GM21619 (cell line): ENCODE data around the gene CLEC2L.

Experiments used
- ATAC-seq: cut with Tn5 transposase; IDR thresholded peaks from one replicate; pipeline ENCODE4 v1.9.1; 2021; ENCODE audit not compliant: unreplicated experiment

CLEC2L gene

DNA sequence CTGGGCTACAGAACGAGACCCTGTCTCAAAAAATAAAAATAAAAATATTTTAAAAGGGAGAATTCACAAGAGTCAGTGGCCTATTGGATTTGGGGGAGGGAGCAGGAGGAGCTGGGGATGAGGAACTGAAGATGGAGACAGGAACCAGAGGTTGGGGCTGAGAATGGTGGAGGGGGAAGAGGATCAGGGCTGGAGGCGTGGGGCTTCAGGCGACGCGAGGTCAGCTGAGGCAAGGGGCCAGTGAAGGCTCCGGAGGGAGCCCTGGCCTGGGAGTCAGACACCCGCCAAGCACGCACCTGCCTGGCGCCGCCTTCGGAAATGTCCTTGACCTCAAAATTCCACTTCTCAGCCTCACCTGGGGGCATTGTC lies 671 bp upstream of the CLEC2L start:
- ATAC-seq: no peak

DNA sequence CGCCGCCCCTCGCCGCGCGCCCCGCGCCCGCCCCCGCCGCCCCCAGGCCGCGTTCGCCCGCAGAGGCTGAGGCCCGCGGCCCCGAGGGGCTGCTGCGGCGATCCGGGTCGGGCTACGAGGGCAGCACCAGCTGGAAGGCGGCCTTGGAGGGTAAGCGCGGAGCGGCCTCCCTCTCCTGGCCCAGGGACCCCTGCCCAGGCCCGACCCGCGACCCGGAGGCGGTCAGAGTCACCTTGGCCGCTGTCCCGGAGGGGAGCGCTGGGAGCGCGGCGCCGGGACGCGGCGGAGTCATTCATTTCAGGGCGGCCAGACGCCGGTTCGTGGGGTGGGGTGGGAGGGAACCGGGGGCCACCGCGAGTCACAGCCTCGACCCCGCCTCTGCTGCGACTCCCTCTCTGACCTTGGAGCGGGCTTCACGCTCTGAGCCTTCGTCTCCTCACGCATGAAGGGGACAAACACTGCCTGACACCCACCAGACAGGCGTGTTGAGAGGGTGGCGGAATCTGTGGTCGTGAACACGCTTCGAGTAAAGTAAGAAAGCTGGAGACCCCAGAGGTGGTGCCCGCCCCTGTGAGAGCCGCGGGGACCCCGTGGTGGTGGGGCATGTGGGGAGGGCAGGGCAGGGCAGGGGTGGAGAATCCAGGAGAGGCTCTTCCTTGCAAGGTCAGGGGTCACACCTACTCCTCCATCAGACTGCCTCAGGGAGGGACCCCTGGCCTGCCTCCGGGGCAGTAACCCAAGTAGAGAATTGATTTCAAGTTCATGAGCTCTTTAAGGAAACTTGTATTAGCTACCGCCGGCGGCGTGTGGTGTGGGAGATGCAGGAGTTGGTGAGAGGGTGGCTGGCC lies 707 bp downstream of the CLEC2L start:
- ATAC-seq: no peak

DNA sequence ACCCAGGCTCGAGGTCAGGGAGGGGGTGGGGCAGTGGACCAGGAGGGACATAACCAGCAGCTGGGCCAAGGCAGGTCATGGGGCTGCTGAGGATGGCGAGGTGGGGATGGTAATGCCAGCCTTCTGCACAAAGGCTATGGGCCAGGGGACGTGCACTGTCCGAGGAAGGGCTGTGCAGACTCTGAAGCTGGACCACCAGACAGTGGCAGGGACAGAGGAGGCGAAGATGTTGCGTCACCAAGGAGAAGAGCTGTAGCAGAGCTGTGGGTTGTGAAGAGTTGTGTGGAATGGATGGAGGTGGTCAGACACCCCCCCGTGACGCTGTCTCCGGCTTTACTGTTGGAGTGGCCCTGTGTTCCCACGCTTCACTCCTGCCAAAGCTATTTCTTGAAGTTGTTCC lies 1.8 kb downstream of the CLEC2L start:
- no peak for ATAC-seq

DNA sequence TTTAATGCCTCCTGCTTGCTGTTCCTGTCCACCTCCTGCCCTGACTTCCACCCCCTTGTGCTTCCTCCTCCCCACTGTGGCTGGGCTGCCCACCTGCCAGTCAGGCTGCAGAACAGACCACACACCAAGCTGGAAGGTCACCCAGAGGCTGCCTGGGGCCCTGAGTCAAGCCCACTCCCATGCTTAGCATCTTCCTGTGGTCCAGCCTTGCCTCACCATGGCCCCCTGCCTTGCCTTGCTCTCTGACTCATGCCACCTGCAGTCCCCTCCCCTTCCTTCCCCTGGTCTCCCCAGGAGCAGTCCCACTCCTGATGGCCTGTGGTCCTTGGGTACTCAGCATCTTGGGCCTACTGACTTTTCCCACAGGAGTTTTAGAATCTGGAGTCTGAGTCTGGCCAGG lies 2.3 kb downstream of the CLEC2L start:
- no peak for ATAC-seq

DNA sequence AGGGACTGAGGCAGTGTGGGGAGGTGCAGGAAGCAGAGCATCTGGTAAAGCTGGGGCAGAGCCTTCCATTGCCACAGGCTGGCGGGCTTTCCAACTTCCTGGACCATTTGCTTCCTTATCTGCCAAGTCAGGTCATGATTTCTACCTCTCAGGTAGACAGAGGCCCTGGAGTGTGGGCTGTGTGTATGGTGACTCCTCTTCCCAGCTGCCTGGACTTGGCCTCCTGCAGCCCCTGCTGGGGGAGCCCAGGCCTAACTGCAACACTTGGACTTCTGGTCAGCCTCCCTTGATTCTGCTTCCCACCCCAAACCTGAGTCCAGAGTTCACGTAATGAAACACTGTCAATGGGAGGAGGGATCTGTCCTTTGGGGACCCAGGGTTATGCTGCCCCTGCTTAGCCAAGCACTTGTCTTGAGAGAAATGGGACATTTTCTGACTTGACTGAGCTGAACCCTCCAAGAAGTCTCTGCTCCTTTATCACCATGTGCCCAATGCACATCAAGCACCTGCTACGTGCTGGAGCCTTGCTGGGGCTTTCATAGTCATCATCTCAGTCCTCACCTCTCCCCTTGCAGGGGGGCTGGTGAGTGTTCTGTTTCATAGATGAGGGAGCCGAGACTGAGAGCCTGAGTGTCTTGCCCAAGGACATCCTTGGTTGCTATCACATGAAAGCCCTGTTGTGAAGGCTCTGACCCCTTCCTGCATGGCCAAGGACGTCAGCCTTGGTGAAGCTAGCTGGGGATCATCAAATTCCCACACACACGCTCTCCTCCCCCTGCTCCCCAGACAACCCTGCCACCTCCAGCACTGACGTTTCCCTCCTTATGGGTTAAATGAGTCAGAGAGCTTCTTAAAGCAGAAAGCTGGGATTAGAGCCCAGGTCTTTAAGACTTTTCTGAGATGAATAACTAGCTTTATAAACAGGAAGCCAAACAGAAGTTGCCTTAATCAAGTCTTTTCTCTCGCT lies 3.4 kb downstream of the CLEC2L start:
- ATAC-seq: no peak

DNA sequence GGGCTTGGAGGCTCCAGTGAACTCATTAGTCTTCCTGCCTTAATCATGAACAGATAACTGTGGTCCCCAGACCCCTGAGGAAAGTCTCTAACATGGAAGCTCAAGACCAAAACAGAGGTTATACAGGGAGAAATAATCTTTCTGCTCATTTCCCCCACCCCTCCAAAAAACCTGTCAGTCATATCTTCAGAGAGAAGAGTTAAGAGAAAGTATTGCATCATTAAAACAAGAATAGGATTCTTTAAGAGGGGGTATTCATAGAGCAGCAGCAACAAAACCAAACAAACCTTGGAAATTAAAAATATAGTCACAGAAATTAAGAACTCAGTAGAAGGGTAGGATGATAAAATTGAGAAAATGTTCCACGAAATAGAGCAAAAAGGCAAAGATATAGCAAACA lies 7.6 kb downstream of the CLEC2L start:
- no peak for ATAC-seq

DNA sequence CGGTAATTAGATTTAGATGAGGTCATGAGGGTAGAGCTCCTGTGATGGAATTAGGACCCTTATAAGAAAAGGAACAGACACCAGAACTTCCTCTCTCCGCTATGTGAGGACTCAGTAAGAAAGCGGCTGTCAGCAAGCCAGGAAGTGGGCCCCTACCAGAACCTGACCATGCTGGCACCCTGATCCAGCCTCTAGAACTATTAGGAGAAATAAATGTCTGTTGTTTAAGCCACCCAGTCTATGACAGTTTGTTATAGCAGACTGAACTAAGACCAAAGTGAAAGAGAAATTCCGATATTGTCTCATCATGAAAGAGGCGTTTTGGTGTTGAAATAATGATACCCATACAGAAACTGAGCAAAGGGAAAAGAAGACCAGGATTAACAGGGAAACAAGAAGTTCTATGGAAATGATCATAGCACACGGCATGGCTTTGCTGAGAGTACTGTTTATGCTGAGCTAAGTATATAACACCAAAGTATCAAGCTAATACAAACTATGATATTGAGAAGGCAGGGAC lies 9.2 kb downstream of the CLEC2L start:
- ATAC-seq: no peak

DNA sequence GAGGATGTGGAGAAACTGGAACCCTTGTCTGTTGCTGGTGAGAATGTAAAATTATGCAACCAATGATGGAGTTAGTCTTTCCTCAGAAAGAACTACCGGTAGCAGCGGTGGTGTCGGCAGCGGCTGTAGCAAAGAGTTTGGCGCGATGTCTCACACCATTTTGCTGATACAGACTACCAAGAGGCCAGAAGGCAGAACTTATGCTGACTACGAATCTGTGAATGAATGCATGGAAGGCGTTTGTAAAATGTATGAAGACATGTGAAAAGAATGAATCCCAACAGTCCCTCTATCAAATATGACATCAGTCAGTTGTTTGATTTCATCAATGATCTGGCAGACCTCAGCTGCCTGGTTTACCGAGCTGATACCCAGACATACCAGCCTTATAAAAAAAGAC lies 10.6 kb downstream of the CLEC2L start:
- no peak for ATAC-seq

DNA sequence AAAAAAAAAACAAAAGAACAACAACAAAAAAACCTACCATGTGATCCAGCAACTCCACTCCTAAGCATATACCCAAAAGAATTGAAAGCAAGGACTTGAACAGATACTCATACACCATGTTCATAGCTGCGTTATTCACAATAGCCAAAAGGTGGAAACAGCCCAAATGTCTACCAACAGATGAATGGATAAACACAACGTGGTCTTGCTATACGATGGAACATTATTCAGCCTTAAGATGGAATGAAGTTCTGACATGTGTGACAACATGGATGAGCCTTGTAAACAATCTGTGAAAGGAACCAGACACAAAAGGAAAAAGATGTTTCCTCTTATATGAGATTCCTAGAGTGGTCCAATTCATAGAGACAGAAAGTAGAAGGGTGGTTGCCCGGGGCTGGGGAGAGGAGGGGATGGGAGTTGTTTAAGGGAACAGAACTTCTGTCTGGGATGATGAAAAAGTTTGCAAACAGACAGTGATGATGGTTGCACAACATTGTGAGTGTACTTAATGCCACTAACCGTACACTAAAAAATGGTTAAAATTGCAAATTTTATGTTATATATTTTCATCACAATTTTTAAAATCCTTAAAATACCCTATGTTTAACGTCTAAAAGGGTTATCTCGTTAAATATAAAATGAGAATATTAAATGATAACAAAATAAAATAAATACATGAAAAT lies 11.6 kb downstream of the CLEC2L start:
- ATAC-seq: no peak

DNA sequence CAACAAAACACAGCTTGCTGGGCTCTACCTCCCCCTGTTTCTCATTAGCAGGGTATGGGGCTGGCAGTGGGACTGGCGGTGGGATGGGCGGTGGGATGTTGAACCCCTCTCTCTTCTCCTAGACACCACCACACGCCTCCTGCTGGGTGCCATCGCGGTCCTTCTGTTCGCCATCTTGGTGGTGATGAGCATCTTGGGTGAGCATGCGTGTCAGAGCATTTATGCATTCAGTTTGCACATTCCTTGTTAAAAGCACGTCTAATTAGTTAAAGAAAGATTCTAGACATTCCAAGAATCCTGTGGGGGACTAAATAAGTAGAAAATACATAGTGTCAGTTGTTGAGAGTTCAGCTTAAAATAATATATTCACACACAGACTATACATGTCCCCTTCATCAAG lies 12.7 kb downstream of the CLEC2L start:
- ATAC-seq: no peak

DNA sequence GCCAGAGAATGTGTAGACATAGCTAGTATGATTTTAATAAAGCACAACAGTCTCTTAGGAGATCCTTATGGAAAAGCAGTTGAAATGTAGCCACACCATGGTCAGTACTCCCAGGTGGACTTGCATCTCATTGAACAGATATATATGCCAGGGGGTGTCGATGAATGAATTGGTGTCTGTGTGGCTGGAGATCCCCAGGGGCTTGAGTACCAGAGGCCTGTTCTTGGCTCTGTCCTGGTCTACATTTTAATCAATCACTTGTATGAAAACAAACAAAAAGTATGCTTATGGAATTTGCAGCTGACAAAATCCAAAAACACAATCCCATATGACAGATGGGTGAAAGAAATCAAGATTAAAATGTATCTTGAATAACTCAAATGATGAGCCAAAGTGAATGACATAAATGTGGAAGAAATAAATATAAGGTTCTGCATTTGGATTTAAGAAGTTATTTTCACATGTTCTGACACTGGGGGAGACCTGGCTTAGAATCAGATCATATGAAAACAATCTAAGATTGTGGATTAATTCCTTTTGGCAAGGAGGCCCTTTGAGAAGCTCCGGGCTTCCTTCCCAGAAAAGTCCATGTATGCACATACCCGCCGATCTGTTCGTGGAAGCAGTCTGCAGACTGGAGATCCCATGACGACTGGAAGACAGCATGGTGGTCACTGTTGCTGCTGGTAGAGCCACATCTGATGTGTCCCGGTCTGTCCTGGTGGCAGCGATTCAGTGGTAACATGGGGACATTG lies 15.6 kb downstream of the CLEC2L start:
- ATAC-seq: no peak

DNA sequence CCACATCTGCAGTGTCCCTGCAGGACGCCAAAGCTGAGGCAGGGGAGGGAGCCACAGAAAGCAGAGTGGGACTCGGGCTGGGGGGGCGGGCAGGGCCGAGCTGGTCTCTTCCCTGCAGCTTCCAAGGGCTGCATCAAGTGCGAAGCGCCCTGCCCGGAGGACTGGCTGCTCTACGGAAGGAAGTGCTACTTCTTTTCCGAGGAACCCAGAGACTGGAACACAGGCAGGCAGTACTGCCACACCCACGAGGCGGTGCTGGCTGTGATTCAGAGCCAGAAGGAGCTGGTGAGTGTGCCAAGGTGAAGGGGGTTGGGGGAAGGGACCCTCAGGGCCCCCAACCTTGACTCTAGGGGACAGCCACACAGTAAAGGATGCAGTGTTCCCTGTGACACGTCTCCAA lies 16.7 kb downstream of the CLEC2L start:
- ATAC-seq: no peak

DNA sequence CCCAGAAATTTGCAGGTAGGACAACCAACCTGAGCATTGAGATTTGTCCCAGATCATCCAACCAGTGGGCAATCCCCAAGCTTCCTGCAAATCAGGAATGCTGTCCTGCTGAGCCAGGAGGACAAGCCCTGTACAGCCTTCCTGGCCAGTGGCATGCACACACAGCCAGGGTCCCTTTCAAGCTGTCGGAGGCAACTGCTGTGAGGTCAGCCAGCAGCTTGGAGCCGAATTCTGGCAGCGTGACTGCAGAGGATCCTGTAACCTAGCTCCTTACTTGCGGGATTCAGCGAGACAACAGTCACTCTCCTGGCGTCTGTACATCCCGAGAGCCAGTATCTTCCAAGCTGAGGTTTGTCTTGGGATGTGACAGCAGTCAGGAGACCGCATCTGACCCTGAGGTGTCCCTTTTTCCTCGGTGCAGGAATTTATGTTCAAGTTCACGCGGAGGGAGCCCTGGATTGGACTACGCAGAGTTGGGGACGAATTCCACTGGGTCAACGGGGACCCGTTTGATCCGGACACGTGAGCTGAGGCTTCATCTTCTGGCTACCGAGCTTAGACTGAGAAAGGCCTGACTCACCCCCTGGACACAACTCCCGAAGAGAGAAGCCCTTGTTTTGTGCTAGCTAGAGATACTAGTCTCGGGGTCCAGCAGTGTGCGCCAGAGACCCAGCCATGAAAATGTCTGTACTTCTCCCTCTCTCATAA lies 18.3 kb downstream of the CLEC2L start:
- no peak for ATAC-seq

DNA sequence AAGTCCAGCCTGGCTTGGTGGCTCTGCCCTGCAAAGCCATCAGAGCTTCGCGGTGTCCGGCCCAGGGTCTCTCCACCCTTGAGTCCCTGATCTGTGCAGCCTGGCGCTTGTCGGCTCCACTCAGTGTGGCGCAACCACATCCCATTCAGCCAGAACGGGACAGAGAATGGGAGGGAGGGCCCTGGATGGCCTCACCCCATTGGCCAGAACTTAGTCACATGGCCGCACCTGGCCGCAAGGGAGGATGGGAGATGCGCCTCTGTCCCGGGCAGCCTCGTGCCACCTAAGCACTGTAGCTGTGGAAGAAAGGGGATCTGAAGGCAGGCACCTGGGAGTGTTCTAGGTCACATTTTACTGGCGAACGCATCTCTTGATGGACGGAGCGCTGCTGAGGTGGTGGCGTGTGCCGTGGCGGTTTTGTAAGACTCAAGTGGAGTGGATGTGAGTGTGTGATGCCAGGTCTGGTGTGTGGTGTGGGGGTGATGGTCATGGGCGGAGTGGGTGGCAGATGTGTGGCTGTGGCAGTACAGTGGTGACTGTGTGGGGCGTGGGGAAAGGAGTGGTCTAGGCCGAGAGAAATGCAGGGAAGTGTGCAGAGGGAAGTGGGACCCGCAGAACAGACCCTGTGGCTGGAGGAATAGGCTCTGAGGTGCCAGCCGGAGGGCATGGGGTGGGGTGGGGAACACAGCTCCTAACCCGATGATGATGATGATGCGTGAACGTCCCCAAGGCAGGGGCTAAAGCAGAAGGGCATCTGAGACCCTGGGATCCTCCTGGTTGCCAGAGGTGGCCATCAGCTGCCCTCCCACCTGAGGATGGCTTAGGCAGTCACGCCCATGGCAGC lies 19.0 kb downstream of the CLEC2L start:
- ATAC-seq: no peak

DNA sequence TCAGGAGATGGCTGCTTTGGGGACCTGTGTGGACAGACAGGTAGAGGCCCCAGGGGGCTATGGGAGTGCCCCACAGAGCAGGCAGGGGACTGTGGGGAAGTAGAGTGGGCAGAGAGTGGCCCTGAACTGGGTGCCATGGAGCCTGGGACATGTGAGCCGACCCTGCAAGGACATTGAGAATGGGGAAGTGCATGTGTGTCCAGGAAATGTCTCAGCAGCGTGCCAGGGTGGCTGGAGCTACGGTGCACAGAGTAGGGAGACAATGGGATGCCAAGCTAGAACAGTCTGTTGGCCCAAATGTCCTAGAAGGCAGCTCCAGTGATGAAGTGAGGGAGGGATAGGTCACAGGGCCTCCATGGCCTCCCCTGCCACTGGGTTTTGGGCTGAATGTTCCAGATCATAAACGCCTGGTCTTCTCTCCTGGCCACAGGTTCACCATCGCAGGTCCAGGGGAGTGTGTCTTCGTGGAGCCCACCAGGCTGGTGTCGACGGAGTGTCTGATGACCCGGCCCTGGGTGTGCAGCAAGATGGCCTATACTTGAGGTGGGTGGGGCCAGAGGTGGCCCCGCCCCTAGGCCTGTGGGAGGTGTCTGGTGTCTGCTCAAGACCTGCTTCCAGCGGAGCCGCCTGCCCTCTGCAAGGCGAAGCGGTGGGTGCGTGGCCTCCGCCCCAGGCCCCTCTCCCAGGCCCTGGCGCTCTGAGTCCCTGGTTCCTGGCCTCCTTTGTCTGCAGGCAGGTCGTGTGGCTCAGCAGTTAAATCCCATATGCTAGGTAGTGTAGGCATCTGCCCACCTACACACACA lies 20.5 kb downstream of the CLEC2L start:
- no peak for ATAC-seq

DNA sequence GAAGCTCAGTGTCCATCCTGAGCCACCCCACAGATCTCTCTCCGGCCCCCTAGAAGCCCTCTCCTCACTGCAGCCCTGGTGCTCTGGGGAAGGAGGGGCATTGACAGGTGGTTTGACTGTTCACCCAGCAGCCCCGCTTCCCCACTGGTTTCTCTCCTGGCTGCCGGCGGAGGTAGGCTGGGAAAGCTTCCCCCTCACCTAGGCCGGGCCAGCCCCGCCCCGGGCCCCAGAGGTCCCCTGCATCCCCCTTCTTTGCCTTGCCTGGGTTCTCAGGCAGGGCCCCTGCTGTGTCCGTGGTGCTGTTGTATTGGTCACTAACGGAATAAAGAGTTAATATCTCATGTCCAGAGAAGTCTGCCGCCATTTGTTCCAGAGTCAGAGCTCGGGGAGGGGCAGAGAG lies 21.2 kb downstream of the CLEC2L start:
- ATAC-seq: no peak

DNA sequence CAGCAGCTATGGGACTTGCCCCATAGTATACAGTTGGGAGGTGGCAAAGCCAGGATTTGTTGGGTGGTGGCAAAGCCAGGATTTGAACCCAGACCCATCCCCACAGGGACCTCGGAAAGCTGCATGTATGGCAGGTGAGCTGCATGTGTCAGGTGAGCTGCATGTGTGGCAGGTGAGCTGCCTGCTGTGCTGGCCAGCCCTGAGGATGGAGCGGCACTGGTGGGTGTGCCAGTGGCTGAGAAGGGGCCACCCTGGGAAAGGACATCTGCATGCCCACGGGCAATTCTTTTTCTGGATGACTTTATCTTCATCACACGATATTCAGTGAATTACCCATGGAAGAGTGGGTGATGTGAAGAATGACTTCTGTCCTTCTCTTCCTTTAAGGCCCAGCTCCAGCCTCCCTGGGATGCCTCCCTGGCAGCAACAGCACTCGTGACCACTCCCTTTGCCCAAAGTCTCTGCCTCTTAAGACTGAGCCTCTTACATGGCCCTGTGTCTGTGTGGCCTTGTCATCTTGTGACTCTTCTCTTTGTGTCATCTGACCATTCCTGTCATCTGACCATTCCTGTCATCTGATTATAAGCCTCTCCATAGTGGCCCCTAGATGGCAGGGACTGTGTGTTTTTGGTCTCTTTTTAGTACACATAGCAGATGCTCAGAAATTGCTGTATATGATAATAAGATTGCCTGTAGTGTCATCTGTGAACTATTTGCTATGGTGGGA lies 25.0 kb downstream of the CLEC2L start:
- no peak for ATAC-seq
